ENCODE results near the gene SETD2.
"Not testable (repeated sequence)": the region's sequence is repeated elsewhere in the genome, so short reads cannot be mapped to it uniquely, and the experiment has no call there.

Gene SETD2

GRCh38 chr3:47123857-47124256, 40.1 kb downstream of the SETD2 start:
- H3K36me3 ChIP-seq (ENCODE audit: control insufficient read depth in 5 of 5, insufficient read depth in 5 of 5, low read length in 5 of 5), result peaks cover 20 to 26% (median 25%) of the 10 kb centered on the region in 5 donors
- H3K9me3 ChIP-seq (ENCODE audit: control insufficient read depth in 5 of 5, low read length in 5 of 5), result no peaks in the 10 kb centered on the region
- no peaks in the 10 kb centered on the region for H3K27me3 ChIP-seq (ENCODE audit: control insufficient read depth in 5 of 5, insufficient read depth in 4 of 5, low read length in 5 of 5)
- no peak overlapping the region for H3K9ac ChIP-seq (ENCODE audit: low read length in 5 of 5)
- peaks cover 0 to 3% (median 0%) of the 10 kb centered on the region in 5 donors for H3K4me1 ChIP-seq (ENCODE audit: control insufficient read depth in 5 of 5, insufficient read depth in 5 of 5, low read length in 5 of 5)
- H3K4me3 ChIP-seq (ENCODE audit: low read depth in 1 of 5, low read length in 5 of 5), result no peak overlapping the region
- H3K27ac ChIP-seq (ENCODE audit: low read depth, low read length), result no peak overlapping the region

- Histone ChIP-seq H3K4me3 (ENCODE audit: low read depth in 1 of 5, low read length in 5 of 5) (no peak overlapping the region), H3K9me3 (ENCODE audit: control insufficient read depth in 5 of 5, low read length in 5 of 5) (no peaks in the 10 kb centered on the region), H3K36me3 (ENCODE audit: control insufficient read depth in 5 of 5, insufficient read depth in 5 of 5, low read length in 5 of 5) (peaks cover 20 to 32% (median 30%) of the 10 kb centered on the region in 5 donors), H3K27ac (ENCODE audit: low read depth, low read length) (no peak overlapping the region), H3K27me3 (ENCODE audit: control insufficient read depth in 5 of 5, insufficient read depth in 4 of 5, low read length in 5 of 5) (no peaks in the 10 kb centered on the region), H3K9ac (ENCODE audit: low read length in 5 of 5) (no peak overlapping the region), H3K4me1 (ENCODE audit: control insufficient read depth in 5 of 5, insufficient read depth in 5 of 5, low read length in 5 of 5) (peaks cover 0 to 2% (median 0%) of the 10 kb centered on the region in 5 donors)
Measured at GRCh38 chr3:47121409-47121808, 42.5 kb downstream of the SETD2 start.

GRCh38 chr3:47120138-47120537, 43.8 kb downstream of the SETD2 start:
- peaks cover 23 to 43% (median 40%) of the 10 kb centered on the region in 5 donors for H3K36me3 ChIP-seq (ENCODE audit: control insufficient read depth in 5 of 5, insufficient read depth in 5 of 5, low read length in 5 of 5)
- no peak overlapping the region for H3K4me3 ChIP-seq (ENCODE audit: low read depth in 1 of 5, low read length in 5 of 5)
- H3K9ac ChIP-seq (ENCODE audit: low read length in 5 of 5), result no peak overlapping the region
- H3K27me3 ChIP-seq (ENCODE audit: control insufficient read depth in 5 of 5, insufficient read depth in 4 of 5, low read length in 5 of 5), result no peaks in the 10 kb centered on the region
- H3K9me3 ChIP-seq (ENCODE audit: control insufficient read depth in 5 of 5, low read length in 5 of 5), result no peaks in the 10 kb centered on the region
- H3K4me1 ChIP-seq (ENCODE audit: control insufficient read depth in 5 of 5, insufficient read depth in 5 of 5, low read length in 5 of 5), result no peaks in the 10 kb centered on the region
- H3K27ac ChIP-seq (ENCODE audit: low read depth, low read length), result no peak overlapping the region

- H3K36me3 ChIP-seq (ENCODE audit: control insufficient read depth in 5 of 5, insufficient read depth in 5 of 5, low read length in 5 of 5), result peaks cover 28 to 49% (median 45%) of the 10 kb centered on the region in 5 donors
- H3K4me1 ChIP-seq (ENCODE audit: control insufficient read depth in 5 of 5, insufficient read depth in 5 of 5, low read length in 5 of 5), result not testable (repeated sequence)
Measured at GRCh38 chr3:47119387-47119786, 44.5 kb downstream of the SETD2 start.

GRCh38 chr3:47117807-47118364, 46.0 kb downstream of the SETD2 start:
- Histone ChIP-seq H3K36me3 (ENCODE audit: control insufficient read depth in 5 of 5, insufficient read depth in 5 of 5, low read length in 5 of 5) (peaks cover 25 to 50% (median 44%) of the 10 kb centered on the region in 5 donors), H3K9ac (ENCODE audit: low read length in 5 of 5) (no peak overlapping the region), H3K9me3 (ENCODE audit: control insufficient read depth in 5 of 5, low read length in 5 of 5) (no peaks in the 10 kb centered on the region), H3K4me1 (ENCODE audit: control insufficient read depth in 5 of 5, insufficient read depth in 5 of 5, low read length in 5 of 5) (no peaks in the 10 kb centered on the region), H3K27ac (ENCODE audit: low read depth, low read length) (no peak overlapping the region), H3K4me3 (ENCODE audit: low read depth in 1 of 5, low read length in 5 of 5) (no peak overlapping the region), H3K27me3 (ENCODE audit: control insufficient read depth in 5 of 5, insufficient read depth in 4 of 5, low read length in 5 of 5) (no peaks in the 10 kb centered on the region)

More at GRCh38 chr3:47119387-47119786, 44.5 kb downstream of the SETD2 start:
- not testable (repeated sequence) for H3K27ac ChIP-seq (ENCODE audit: low read depth, low read length); H3K4me3 ChIP-seq (ENCODE audit: low read depth in 1 of 5, low read length in 5 of 5); H3K9me3 ChIP-seq (ENCODE audit: control insufficient read depth in 5 of 5, low read length in 5 of 5); H3K9ac ChIP-seq (ENCODE audit: low read length in 5 of 5); H3K27me3 ChIP-seq (ENCODE audit: control insufficient read depth in 5 of 5, insufficient read depth in 4 of 5, low read length in 5 of 5)

- not testable (repeated sequence) for H3K4me3 ChIP-seq (ENCODE audit: low read depth in 1 of 5, low read length in 5 of 5); H3K27me3 ChIP-seq (ENCODE audit: control insufficient read depth in 5 of 5, insufficient read depth in 4 of 5, low read length in 5 of 5); H3K9me3 ChIP-seq (ENCODE audit: control insufficient read depth in 5 of 5, low read length in 5 of 5); H3K9ac ChIP-seq (ENCODE audit: low read length in 5 of 5); H3K27ac ChIP-seq (ENCODE audit: low read depth, low read length); H3K4me1 ChIP-seq (ENCODE audit: control insufficient read depth in 5 of 5, insufficient read depth in 5 of 5, low read length in 5 of 5)
- peaks cover 10 to 52% (median 47%) of the 10 kb centered on the region in 5 donors for H3K36me3 ChIP-seq (ENCODE audit: control insufficient read depth in 5 of 5, insufficient read depth in 5 of 5, low read length in 5 of 5)
Measured at GRCh38 chr3:47115524-47115923, 48.4 kb downstream of the SETD2 start.

- Histone ChIP-seq H3K36me3 (ENCODE audit: control insufficient read depth in 5 of 5, insufficient read depth in 5 of 5, low read length in 5 of 5) (peaks cover 16 to 56% (median 53%) of the 10 kb centered on the region in 5 donors), H3K9ac (ENCODE audit: low read length in 5 of 5) (no peak overlapping the region), H3K4me3 (ENCODE audit: low read depth in 1 of 5, low read length in 5 of 5) (no peak overlapping the region), H3K27me3 (ENCODE audit: control insufficient read depth in 5 of 5, insufficient read depth in 4 of 5, low read length in 5 of 5) (no peaks in the 10 kb centered on the region), H3K27ac (ENCODE audit: low read depth, low read length) (no peak overlapping the region), H3K9me3 (ENCODE audit: control insufficient read depth in 5 of 5, low read length in 5 of 5) (no peaks in the 10 kb centered on the region), H3K4me1 (ENCODE audit: control insufficient read depth in 5 of 5, insufficient read depth in 5 of 5, low read length in 5 of 5) (no peaks in the 10 kb centered on the region)
Measured at GRCh38 chr3:47113669-47114365, 50.1 kb downstream of the SETD2 start.

GRCh38 chr3:47112997-47113396, 50.9 kb downstream of the SETD2 start:
- Histone ChIP-seq H3K27ac (ENCODE audit: low read depth, low read length) (no peak overlapping the region), H3K9me3 (ENCODE audit: control insufficient read depth in 5 of 5, low read length in 5 of 5) (no peaks in the 10 kb centered on the region), H3K27me3 (ENCODE audit: control insufficient read depth in 5 of 5, insufficient read depth in 4 of 5, low read length in 5 of 5) (no peaks in the 10 kb centered on the region), H3K36me3 (ENCODE audit: control insufficient read depth in 5 of 5, insufficient read depth in 5 of 5, low read length in 5 of 5) (peaks cover 16 to 60% (median 53%) of the 10 kb centered on the region in 5 donors), H3K4me3 (ENCODE audit: low read depth in 1 of 5, low read length in 5 of 5) (no peak overlapping the region), H3K4me1 (ENCODE audit: control insufficient read depth in 5 of 5, insufficient read depth in 5 of 5, low read length in 5 of 5) (no peaks in the 10 kb centered on the region), H3K9ac (ENCODE audit: low read length in 5 of 5) (no peak overlapping the region)

- Histone ChIP-seq H3K27me3 (ENCODE audit: control insufficient read depth in 5 of 5, insufficient read depth in 4 of 5, low read length in 5 of 5) (no peaks in the 10 kb centered on the region), H3K36me3 (ENCODE audit: control insufficient read depth in 5 of 5, insufficient read depth in 5 of 5, low read length in 5 of 5) (peaks cover 12 to 48% (median 46%) of the 10 kb centered on the region in 5 donors), H3K27ac (ENCODE audit: low read depth, low read length) (no peak overlapping the region), H3K9ac (ENCODE audit: low read length in 5 of 5) (no peak overlapping the region), H3K9me3 (ENCODE audit: control insufficient read depth in 5 of 5, low read length in 5 of 5) (no peaks in the 10 kb centered on the region), H3K4me3 (ENCODE audit: low read depth in 1 of 5, low read length in 5 of 5) (no peak overlapping the region), H3K4me1 (ENCODE audit: control insufficient read depth in 5 of 5, insufficient read depth in 5 of 5, low read length in 5 of 5) (no peaks in the 10 kb centered on the region)
Measured at GRCh38 chr3:47109393-47109792, 54.5 kb downstream of the SETD2 start.

- no peaks in the 10 kb centered on the region for H3K9me3 ChIP-seq (ENCODE audit: control insufficient read depth in 5 of 5, low read length in 5 of 5)
- no peaks in the 10 kb centered on the region for H3K4me1 ChIP-seq (ENCODE audit: control insufficient read depth in 5 of 5, insufficient read depth in 5 of 5, low read length in 5 of 5)
- no peak overlapping the region for H3K4me3 ChIP-seq (ENCODE audit: low read depth in 1 of 5, low read length in 5 of 5)
- H3K9ac ChIP-seq (ENCODE audit: low read length in 5 of 5), result no peak overlapping the region
- H3K27me3 ChIP-seq (ENCODE audit: control insufficient read depth in 5 of 5, insufficient read depth in 4 of 5, low read length in 5 of 5), result no peaks in the 10 kb centered on the region
- H3K36me3 ChIP-seq (ENCODE audit: control insufficient read depth in 5 of 5, insufficient read depth in 5 of 5, low read length in 5 of 5), result peaks cover 9 to 46% (median 39%) of the 10 kb centered on the region in 5 donors
- H3K27ac ChIP-seq (ENCODE audit: low read depth, low read length), result no peak overlapping the region
Measured at GRCh38 chr3:47108546-47108945, 55.4 kb downstream of the SETD2 start.

Data from subcutaneous abdominal adipose tissue (tissue), 5 donors.